B cell (primary cell): Measurements from ENCODE around the gene PRRC2B. TPM values are rescaled to one million over a fixed set of nuclear protein-coding genes. Genes with fewer than 3 reads are reported as not detected.
A peak's percentile ranks its signal among the peaks of the same experiment; 100 is the strongest.
"Not testable (repeated sequence)": the region's sequence is repeated elsewhere in the genome, so short reads cannot be mapped to it uniquely, and the experiment has no call there.

ENCODE experiments used
- ATAC-seq: fragments of 200-7000 bp; cut with Tn5 transposase; one replicate; pipeline ENCODE4 v1.10.0; 2021; ENCODE audit warnings: low read depth, mild to moderate bottlenecking, moderate number of reproducible peaks, moderate library complexity
- CTCF ChIA-PET: fragments of 350-600 bp; sonication (Branson Sonifier 250); formaldehyde crosslinking; loops from one replicate; lab custom pipeline; 2021; ENCODE audit warnings: antibody characterized with exemption, inconsistent platforms; lab: Charles Lee
- POLR2A ChIA-PET: fragments of 350-600 bp; sonication (Branson Sonifier 250); formaldehyde crosslinking; loops from one replicate; lab custom pipeline; 2021; ENCODE audit warnings: antibody characterized with exemption; lab: Charles Lee
- DNase-seq: peaks from one replicate; pipeline ENCODE4 v3.0.0; 2013
- H2AFZ ChIP-seq: 2 replicates; pipeline ENCODE4 v1.6.1; 2012; ENCODE audit warnings: mild to moderate bottlenecking, low read depth, low read length; ENCODE audit not compliant: insufficient read depth, poor library complexity, severe bottlenecking
- H3K27ac ChIP-seq, 2 donors: 1 replicate in 1 of 2; 2 replicates in 1 of 2; pipeline ENCODE4 v1.5.1; 2012 to 2013; ENCODE audit warnings: low read length in 2 of 2, mild to moderate bottlenecking in 2 of 2, moderate library complexity in 1 of 2
- H3K27me3 ChIP-seq, 4 experiments: fragments of 200-600 bp in 1 of 4; sonication (generic) in 1 of 4; replicated peaks in 1 of 4; 1 replicate in 2 of 4; 2 replicates in 2 of 4; pipeline versions ENCODE4 v1.6.1 to v1.7.0; 2013 to 2016; ENCODE audit warnings: low read length in 3 of 4, mild to moderate bottlenecking in 2 of 4, mixed read lengths in 1 of 4, moderate library complexity in 1 of 4; ENCODE audit not compliant: insufficient read depth in 4 of 4, control insufficient read depth in 3 of 4; ENCODE audit errors: control extremely low read depth in 1 of 4
- H3K36me3 ChIP-seq, 2 experiments: replicated peaks in 1 of 2; 1 replicate in 1 of 2; 2 replicates in 1 of 2; pipeline versions ENCODE4 v1.6.1 to v1.7.1; 2013; ENCODE audit warnings: low read length in 1 of 2; ENCODE audit not compliant: insufficient read depth in 2 of 2, control insufficient read depth in 1 of 2; ENCODE audit errors: control extremely low read depth in 1 of 2, extremely low read depth in 1 of 2
- H3K4me1 ChIP-seq, 2 donors: fragments of 200-600 bp in 1 of 2; sonication (generic) in 1 of 2; 1 replicate in 1 of 2; 2 replicates in 1 of 2; pipeline versions ENCODE4 v1.5.1 to v1.6.1; 2013 to 2017; ENCODE audit warnings: low read length in 2 of 2; ENCODE audit not compliant: control insufficient read depth in 2 of 2, insufficient read depth in 2 of 2
- H3K4me2 ChIP-seq: replicated peaks from 2 replicates; pipeline ENCODE3; 2012; ENCODE audit warnings: mild to moderate bottlenecking, low read depth, low read length; ENCODE audit not compliant: poor library complexity, severe bottlenecking
- H3K4me3 ChIP-seq, 5 experiments: fragments of 200-600 bp in 1 of 5; sonication (generic) in 1 of 5; 1 replicate in 3 of 5; 2 replicates in 2 of 5; pipeline versions ENCODE4 v1.5.1 to v1.7.0; 2011 to 2016; ENCODE audit warnings: low read length in 4 of 5, mild to moderate bottlenecking in 4 of 5, low read depth in 2 of 5, control low read depth in 1 of 5, moderate library complexity in 1 of 5; ENCODE audit not compliant: insufficient read depth in 1 of 5; ENCODE audit errors: control extremely low read depth in 1 of 5, extremely low read depth in 1 of 5
- H3K79me2 ChIP-seq: fragments of 200-600 bp; sonication (generic); one replicate; pipeline ENCODE4 v1.6.0; 2016; ENCODE audit warnings: low read length; ENCODE audit not compliant: control insufficient read depth, insufficient read depth
- H3K9ac ChIP-seq: fragments of 200-600 bp; sonication (generic); 2 replicates; pipeline ENCODE4 v1.6.1; 2017; ENCODE audit warnings: mild to moderate bottlenecking, low read length, moderate library complexity
- H3K9me3 ChIP-seq, 3 donors: one replicate each; pipeline versions ENCODE4 v1.6.1 to v1.7.1; 2013; ENCODE audit warnings: low read length in 2 of 3; ENCODE audit not compliant: control insufficient read depth in 2 of 3, insufficient read depth in 1 of 3; ENCODE audit errors: control extremely low read depth in 1 of 3
- H4K20me1 ChIP-seq: 2 replicates; pipeline ENCODE4 v1.6.0; 2012; ENCODE audit warnings: mild to moderate bottlenecking, low read length; ENCODE audit not compliant: insufficient read depth, control insufficient read depth, poor library complexity, severe bottlenecking
- H3K27ac Mint-ChIP-seq: one replicate; pipeline ENCODE4 v1.8.0; 2021; ENCODE audit warnings: mixed read lengths
- H3K27me3 Mint-ChIP-seq: one replicate; pipeline ENCODE4 v1.8.0; 2021; ENCODE audit warnings: mixed read lengths
- H3K4me1 Mint-ChIP-seq: one replicate; pipeline ENCODE4 v1.8.0; 2021; ENCODE audit warnings: mixed read lengths
- H3K4me3 Mint-ChIP-seq: one replicate; pipeline ENCODE4 v1.8.0; 2021; ENCODE audit warnings: mixed read lengths
- H3K9me3 Mint-ChIP-seq: one replicate; pipeline ENCODE4 v1.8.0; 2022; ENCODE audit warnings: mixed read lengths; ENCODE audit not compliant: insufficient read depth
- CTCF ChIP-seq: fragments of 200-600 bp; IDR thresholded peaks from one replicate; pipeline ENCODE4 v1.8.0; 2022; ENCODE audit warnings: antibody characterized with exemption, mild to moderate bottlenecking
- EZH2 ChIP-seq: IDR thresholded peaks from 2 replicates; pipeline ENCODE4 v1.6.1; 2012; ENCODE audit warnings: borderline replicate concordance, low read depth, mild to moderate bottlenecking, moderate library complexity, low read length; ENCODE audit not compliant: insufficient read depth, poor library complexity, severe bottlenecking
- WGBS: methylation state at CpG from one replicate; pipeline ENCODE4 v1.1.5; 2013; ENCODE audit warnings: missing lambda C conversion rate; ENCODE audit not compliant: insufficient coverage; 5-methylcytosine and 5-hydroxymethylcytosine counted together
- intact Hi-C: fragments of 100-400 bp; cut with micrococcal nuclease; formaldehyde crosslinking; loops from one replicate; pipeline ENCODE4 v1.10.0; 2022
- polyA minus RNA-seq: library from RNA; depleted of rRNA, polyadenylated mRNA; stranded (reverse); fragments of >200 nt; gene quantifications from 2 replicates; pipeline ENCODE4 v1.2.3, GENCODE V29; 2012
- polyA plus RNA-seq: library from polyadenylated mRNA; depleted of rRNA; stranded (reverse); fragments of >200 nt; gene quantifications from 2 replicates; pipeline ENCODE4 v1.2.3, GENCODE V29; 2012
- total RNA-seq, 2 donors: library from RNA; stranded (reverse); fragments of 120-200 nt in 1 of 2; gene quantifications; 1 replicate in 1 of 2; 2 replicates in 1 of 2; pipeline versions ENCODE4 v1.2.3 to v1.2.4, GENCODE V29; 2013 to 2022

The PRRC2B gene
- total RNA-seq (256 and 268 TPM in 2 replicates), polyA plus RNA-seq (63.9 and 64.5 TPM in 2 replicates), polyA minus RNA-seq (65.2 and 128 TPM in 2 replicates)
- total RNA-seq (2013): 52.0 TPM

- peak within 1 kb of the TSS; percentile 91 for H3K4me2 ChIP-seq
- WGBS: under 1% methylated on average over 82 of the region's 114 CpGs
- Mint-ChIP-seq H3K27me3 (no peaks in the 10 kb centered on the region), H3K4me1 (peaks cover 46% of the 10 kb centered on the region), H3K4me3 (peak within 1 kb of the TSS; percentile 88), H3K9me3 (no peaks in the 10 kb centered on the region), H3K27ac (peak within 1 kb of the TSS; percentile 90)
- H3K27ac ChIP-seq: peak within 1 kb of the TSS; percentile 74 to 82
- H3K4me3 ChIP-seq: peak within 1 kb of the TSS; percentile 53 to 80 (median 72)
- H3K79me2 ChIP-seq: peaks cover 43% of the 10 kb centered on the region
- TF ChIP-seq CTCF (peak; percentile 48), EZH2 (no peak)
- intact Hi-C loops: loop anchor here (1.0 kb wide), 1 partner anchor 21 kb away; no protein-coding TSS in a partner anchor
- no peaks in the 10 kb centered on the region for H3K27me3 ChIP-seq
- DNase-seq: peak; percentile 91
- peak within 1 kb of the TSS; percentile 79 for H2AFZ ChIP-seq
- peaks cover 42 to 47% of the 10 kb centered on the region in 2 donors for H3K4me1 ChIP-seq
- no peaks in the 10 kb centered on the region for H3K36me3 ChIP-seq
- no peaks in the 10 kb centered on the region for H3K9me3 ChIP-seq
- ChIA-PET CTCF (interaction anchor here (1.2 kb wide), 1 partner anchor 85 kb away, joined by 3 read pairs; no protein-coding TSS in a partner anchor), POLR2A (no interaction called here)
- H4K20me1 ChIP-seq: peaks cover 41% of the 10 kb centered on the region
- H3K9ac ChIP-seq: peak within 1 kb of the TSS; percentile 73
- ATAC-seq: peak; percentile 64
Measured at GRCh38 chr9:131393622-131394463, at the start of gene PRRC2B. TSS of gene PRRC2B (plus strand) at chr9:131394086. CDS start at chr9:131430145, 36,059 bp downstream.

- H2AFZ ChIP-seq, POLR2A ChIA-PET, H3K79me2 ChIP-seq, H3K27me3 Mint-ChIP-seq, intact Hi-C loops, H3K4me2 ChIP-seq, H3K9me3 ChIP-seq, ATAC-seq, H3K9ac ChIP-seq, H3K27ac ChIP-seq, H3K4me1 Mint-ChIP-seq, H3K4me1 ChIP-seq, H3K4me3 Mint-ChIP-seq, H3K27me3 ChIP-seq, H3K36me3 ChIP-seq, H3K4me3 ChIP-seq, H3K27ac Mint-ChIP-seq, DNase-seq, H3K9me3 Mint-ChIP-seq, H4K20me1 ChIP-seq: not testable (repeated sequence)
- CTCF ChIA-PET: interaction anchor here (1.0 to 1.3 kb wide), 2 partner anchors 9 to 406 kb away, joined by 5 read pairs; no protein-coding TSS in a partner anchor
- WGBS: 91% methylated on average over 10 of the region's 11 CpGs
Measured at GRCh38 chr9:131344931-131345535, 48.9 kb upstream of the PRRC2B start.
